Measurements from ENCODE around the gene ARSA. TPM values are rescaled to one million over a fixed set of nuclear protein-coding genes. Genes with fewer than 3 reads are reported as not detected.
A peak's percentile ranks its signal among the peaks of the same experiment; 100 is the strongest.

Gene ARSA
- total RNA-seq, 1 donor = 24.5 TPM

GRCh38 chr22:50582493-50583293 is 45.3 kb downstream of the ARSA start, which contains the start of gene CHKB:
CHKB (minus strand) TSS chr22:50582849; CDS start chr22:50582781, 68 bp downstream.
- peak; percentile 92 to 98 (median 98) for DNase-seq (ENCODE audit: low read depth in 2 of 3, low spot score in 2 of 3)

DNA sequence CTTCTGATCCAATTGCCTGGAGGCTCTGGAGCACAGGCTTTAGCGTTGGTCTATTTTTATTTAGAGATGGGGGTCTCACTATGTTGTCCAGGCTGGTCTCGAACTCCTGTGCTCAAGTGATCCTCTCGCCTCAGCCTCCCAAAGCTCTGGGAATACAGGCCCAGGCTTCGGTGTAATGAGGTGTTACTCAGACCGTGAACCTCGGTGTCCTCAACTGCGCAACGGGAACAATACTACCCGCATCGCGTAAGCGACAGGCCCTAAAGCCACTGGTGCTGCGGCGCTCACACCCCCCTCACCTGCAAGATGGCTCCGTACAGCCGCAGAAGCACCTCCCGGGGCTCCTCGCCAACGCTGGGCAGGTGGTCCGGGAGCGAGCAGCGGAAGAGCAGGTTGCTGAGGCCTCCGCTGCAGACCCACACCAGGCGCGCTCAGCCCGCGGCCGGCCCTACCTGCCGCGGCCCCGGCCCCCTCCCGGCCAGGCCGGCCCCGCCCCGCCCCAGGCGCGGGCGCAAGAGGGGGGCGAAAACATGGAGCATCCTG is 45.9 kb downstream of the ARSA start:
- DNase-seq (ENCODE audit: low read depth in 2 of 3, low spot score in 2 of 3) = peak in 2 of 3 donors; percentile 17 to 22

GRCh38 chr22:50581031-50581949 is 46.7 kb downstream of the ARSA start:
- DNase-seq (ENCODE audit: low read depth in 2 of 3, low spot score in 2 of 3) = no peak

DNA sequence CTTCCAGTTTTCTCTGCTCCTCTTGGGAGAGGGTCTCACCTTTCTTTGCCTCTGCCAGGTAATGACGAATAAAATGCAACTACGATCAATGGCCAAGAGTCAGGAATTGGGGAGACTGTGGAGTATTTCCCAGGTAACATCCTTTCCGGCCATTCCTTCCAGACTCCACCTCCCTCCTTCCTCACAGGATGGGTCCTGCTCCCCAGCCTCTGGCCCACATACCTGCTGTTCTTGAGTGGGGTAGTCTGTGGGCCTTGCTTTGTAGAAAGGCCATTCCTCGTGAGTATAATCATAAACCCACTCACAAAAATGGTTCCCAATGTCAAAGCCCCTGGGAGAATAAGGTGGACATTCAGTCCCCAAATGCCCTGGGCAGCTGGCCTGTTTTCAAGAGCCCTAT is 48.2 kb downstream of the ARSA start:
- DNase-seq (ENCODE audit: low read depth in 2 of 3, low spot score in 2 of 3) = no peak

GRCh38 chr22:50578776-50579310 is 49.1 kb downstream of the ARSA start:
- DNase-seq (ENCODE audit: low read depth in 2 of 3, low spot score in 2 of 3) = no peak

DNA sequence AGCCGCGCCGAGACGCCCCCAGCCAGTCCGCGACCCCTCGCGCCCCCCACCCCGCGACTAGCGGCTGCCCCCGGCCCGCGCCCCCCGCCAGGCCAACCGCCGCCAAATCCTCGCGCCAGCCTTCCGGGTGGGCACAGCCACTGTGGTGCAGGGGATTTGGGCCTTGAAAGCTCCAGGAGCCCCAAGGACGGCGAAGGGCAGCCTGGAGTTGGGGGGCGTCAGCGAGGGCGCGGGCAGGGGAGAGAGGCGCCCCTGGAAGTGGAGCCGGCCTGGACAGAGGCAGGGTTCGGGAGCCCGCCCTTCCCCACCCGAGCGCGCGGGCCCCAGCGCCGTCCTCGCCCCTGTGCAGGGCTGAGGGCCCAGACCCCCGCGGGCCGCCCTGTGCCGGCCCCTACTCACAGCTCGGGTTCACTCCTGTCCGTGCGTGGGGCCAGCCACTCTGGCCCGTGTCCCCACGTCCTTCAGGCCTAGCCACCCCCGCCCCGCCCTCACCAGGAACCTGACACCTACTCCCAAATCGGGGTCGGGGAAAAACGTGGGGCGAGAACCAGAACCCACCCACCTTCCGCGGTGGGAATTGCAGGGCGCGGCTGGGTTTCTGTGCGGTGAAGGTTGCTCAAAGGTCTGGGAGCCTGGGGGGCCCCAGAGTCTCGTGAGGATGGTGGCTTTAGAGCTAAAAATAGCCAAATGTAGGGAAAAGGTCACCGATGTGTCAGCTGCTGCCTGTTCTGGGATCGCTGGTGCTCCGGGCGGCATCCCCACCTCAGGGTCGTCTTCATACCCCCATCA is 49.8 kb downstream of the ARSA start, which contains the start of gene CPT1B:
Gene CPT1B, minus strand, starts transcription at position 441 of the 789 bp plus-strand sequence. CDS start 512 bp downstream, outside the sequence.
- DNase-seq (ENCODE audit: low read depth in 2 of 3, low spot score in 2 of 3) = no peak

DNA sequence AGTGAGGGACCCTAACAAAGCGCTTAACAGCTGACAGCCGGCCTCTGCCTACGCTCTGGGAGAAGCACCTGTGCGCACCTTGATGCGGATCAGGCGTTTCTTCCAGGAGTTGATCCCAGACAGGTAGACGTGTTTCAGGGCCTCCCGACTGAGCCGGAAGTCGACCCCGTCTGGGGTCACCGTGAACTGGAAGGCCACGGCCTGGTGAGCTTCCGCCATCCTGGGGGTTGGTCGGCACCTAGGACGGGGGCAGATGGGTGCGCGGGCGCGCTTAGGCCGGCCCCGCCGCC is 50.3 kb downstream of the ARSA start:
- no peak for DNase-seq (ENCODE audit: low read depth in 2 of 3, low spot score in 2 of 3)

DNA sequence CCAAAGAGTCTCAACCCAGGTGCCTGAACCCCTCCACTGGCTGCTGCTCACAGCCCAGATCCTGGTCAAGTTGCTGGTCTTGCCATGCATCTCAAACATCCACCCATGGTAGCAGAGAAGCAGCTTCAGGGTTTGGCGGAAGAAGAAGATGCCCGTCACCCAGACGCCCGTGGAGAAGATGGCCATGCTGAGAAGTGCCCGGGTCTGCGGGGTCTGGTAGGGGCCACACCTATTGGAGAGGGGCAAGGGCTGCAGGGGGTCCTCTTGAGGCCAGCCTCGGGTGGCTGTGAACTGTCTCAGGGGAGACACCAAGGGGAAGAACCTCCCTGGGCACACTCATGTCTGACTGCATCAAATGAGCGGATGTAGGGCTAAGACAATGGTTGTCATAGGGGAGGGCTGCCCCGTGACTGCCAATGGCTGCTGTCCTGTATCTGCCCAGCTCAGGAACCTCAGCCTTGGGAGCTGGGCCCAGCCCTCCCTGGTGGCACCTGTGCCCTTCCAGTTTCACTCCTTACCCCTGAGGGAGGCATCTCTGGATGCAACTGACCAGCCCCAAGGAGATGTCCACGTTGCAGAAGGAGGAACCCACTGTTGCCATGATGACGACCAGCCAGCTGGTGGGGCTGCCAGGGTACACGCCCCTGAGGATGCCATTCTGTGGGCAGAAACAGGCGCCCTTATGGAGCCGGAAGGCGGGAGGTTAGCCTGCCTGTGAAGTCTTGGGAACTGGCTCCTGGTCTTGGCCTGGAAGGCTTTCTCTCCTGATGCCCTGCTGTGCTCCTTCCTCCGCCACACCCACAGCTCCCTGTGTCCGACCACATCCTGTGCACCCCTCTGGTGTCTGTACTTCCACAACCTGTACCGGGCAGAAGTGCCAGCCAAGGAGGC is 50.9 kb downstream of the ARSA start:
- DNase-seq (ENCODE audit: low read depth in 2 of 3, low spot score in 2 of 3) = no peak

DNA sequence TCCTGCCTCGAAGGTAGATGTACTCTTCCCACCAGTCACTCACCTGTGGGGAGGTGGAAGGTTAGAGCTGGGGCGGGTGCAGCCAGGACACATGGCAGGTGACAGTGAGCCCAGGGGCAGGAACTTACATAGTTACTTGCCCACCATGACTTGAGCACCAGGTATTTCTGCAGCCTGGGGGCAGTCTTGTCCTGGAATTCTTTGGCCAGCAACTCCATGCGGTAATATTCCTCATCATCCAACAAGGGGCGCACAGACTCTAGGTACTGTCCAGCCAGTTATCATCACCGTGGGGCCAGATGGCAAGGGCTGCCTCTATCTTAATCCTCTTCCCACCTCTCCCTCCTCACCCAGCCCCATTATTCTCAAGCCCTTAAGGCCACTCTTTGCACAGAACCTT is 51.9 kb downstream of the ARSA start:
- DNase-seq (ENCODE audit: low read depth in 2 of 3, low spot score in 2 of 3) = peak in 2 of 3 donors; percentile 31 to 33

DNA sequence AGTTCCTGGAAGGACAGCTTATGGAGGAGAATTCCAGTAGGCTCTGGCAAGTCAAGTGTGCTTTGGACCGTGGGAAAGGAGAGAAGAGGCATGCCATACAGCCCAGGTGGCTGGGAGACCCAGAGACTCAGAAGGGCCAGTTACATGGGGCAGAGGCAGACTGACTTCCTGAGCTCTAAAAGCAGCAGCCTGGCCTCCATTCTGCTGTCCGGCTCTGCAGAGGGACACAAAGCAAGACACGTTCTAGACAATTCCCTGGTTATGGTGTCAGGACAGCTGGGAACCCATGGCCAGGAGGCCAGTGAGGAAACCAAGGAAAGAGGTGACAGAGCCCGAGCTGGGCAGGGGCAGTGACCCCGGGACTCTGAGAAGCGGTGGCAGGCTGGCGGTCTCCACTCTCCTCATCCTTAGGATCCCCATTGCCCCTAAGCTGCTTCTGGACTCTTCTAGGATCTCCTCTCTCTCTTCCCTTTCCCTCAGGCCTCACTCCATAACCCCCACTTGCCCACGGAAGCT is 52.5 kb downstream of the ARSA start:
- DNase-seq (ENCODE audit: low read depth in 2 of 3, low spot score in 2 of 3) = no peak

Small RNAs within 50 kb of the gene (small RNA-seq; reads per million reads assigned to genes)
- not detected for gene RF00019

Other genes starting within 250 kb of the ARSA start
- 118 TPM for gene SBF1, start 153.1 kb downstream of the ARSA start, total RNA-seq
- gene ADM2, start 146.6 kb downstream of the ARSA start, total RNA-seq = 0.54 TPM
- gene MIOX, start 141.3 kb downstream of the ARSA start, total RNA-seq = not detected
- 65.4 TPM for gene LMF2, start 120.5 kb downstream of the ARSA start, total RNA-seq
- gene NCAPH2, start 119.9 kb downstream of the ARSA start, total RNA-seq = 38.2 TPM
- gene SCO2, start 102.6 kb downstream of the ARSA start, total RNA-seq = 7.3 TPM
- 20.5 TPM for gene TYMP, start 98.1 kb downstream of the ARSA start, total RNA-seq
- gene KLHDC7B, start 82.3 kb downstream of the ARSA start, total RNA-seq = 1.6 TPM
- 0.54 TPM for gene SYCE3, start 65.2 kb downstream of the ARSA start, total RNA-seq
- 13.2 TPM for gene CPT1B, start 49.7 kb downstream of the ARSA start, total RNA-seq
- gene CHKB, start 45.3 kb downstream of the ARSA start, total RNA-seq = 63.8 TPM
- gene MAPK8IP2, start 27.4 kb downstream of the ARSA start, total RNA-seq = 0.27 TPM
- gene SHANK3, start 44.7 kb upstream of the ARSA start, total RNA-seq = 24.8 TPM
- gene ACR, start 110.1 kb upstream of the ARSA start, total RNA-seq = 2.2 TPM
- gene RABL2B, start 155.5 kb upstream of the ARSA start, total RNA-seq = 15.6 TPM

All from hematopoietic multipotent progenitor cell (in vitro differentiated cells).